GM19372 (cell line): ENCODE results near the gene TNXB.
"Not testable (repeated sequence)": the region's sequence is repeated elsewhere in the genome, so short reads cannot be mapped to it uniquely, and the experiment has no call there.

ENCODE experiments used
- ATAC-seq: cut with Tn5 transposase; IDR thresholded peaks from one replicate; pipeline ENCODE4 v1.9.1; 2021; ENCODE audit warnings: mild to moderate bottlenecking, low read depth, moderate library complexity; ENCODE audit not compliant: unreplicated experiment

The TNXB gene

DNA sequence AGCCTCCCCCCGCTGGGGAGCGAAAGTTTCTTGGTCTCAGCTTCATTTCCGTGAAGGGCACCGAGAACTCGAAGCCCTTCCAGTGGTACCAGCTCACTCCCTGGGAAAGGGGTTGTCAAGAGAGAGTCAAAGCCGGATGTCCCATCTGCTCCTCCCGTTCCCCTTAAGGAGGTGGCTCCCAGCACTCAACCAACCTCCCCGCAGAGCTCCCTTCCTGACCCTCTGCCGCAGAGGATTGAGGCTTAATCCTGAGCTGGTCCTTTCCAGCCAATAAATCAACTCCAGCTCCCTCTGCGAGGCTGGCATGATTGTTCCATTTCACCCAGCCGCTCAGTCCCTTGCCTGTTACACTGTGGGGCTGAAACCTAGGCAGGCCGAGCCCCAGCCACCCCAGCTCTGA, 100.5 kb downstream of the TNXB start:
- ATAC-seq = not testable (repeated sequence)

DNA sequence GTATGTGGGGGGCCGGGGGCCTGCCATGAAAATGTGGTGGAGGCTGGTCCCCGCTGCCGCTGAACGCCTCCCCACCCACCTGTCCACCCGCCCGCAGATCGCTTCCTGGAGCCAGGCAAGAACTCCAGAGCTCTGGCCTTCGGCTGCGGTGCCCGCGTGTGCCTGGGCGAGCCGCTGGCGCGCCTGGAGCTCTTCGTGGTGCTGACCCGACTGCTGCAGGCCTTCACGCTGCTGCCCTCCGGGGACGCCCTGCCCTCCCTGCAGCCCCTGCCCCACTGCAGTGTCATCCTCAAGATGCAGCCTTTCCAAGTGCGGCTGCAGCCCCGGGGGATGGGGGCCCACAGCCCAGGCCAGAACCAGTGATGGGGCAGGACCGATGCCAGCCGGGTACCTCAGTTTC, 101.1 kb downstream of the TNXB start:
- ATAC-seq = not testable (repeated sequence)

DNA sequence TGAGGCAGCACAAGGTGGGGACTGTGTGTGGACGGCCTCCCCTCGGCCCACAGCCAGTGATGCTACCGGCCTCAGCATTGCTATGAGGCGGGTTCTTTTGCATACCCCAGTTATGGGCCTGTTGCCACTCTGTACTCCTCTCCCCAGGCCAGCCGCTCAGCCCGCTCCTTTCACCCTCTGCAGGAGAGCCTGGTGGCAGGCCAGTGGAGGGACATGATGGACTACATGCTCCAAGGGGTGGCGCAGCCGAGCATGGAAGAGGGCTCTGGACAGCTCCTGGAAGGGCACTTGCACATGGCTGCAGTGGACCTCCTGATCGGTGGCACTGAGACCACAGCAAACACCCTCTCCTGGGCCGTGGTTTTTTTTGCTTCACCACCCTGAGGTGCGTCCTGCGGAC, 102.1 kb downstream of the TNXB start:
- ATAC-seq = not testable (repeated sequence)

DNA sequence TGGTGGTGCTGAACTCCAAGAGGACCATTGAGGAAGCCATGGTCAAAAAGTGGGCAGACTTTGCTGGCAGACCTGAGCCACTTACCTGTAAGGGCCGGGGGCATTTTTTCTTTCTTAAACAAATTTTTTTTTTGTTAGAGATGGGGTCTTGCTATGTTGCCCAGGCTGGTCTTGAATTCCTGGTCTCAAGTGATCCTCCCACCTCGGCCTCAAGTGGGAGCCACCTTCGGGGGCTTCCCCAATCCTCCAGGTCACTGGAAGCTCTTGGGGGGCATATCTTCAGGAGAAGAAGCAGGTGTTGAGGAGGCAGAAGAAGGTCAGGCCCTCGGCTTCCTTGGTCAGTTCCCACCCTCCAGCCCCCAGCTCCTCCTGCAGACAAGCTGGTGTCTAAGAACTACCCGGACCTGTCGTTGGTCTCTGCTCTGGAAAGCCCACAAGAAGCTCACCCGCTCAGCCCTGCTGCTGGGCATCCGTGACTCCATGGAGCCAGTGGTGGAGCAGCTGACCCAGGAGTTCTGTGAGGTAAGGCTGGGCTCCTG, 103.1 kb downstream of the TNXB start:
- ATAC-seq = not testable (repeated sequence)

DNA sequence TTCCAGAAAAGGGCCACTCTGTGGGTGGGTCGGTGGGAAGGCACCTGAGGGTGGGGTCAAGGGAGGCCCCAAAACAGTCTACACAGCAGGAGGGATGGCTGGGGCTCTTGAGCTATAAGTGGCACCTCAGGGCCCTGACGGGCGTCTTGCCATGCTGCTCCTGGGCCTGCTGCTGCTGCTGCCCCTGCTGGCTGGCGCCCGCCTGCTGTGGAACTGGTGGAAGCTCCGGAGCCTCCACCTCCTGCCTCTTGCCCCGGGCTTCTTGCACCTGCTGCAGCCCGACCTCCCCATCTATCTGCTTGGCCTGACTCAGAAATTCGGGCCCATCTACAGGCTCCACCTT, 103.6 kb downstream of the TNXB start:
- ATAC-seq = not testable (repeated sequence)

DNA sequence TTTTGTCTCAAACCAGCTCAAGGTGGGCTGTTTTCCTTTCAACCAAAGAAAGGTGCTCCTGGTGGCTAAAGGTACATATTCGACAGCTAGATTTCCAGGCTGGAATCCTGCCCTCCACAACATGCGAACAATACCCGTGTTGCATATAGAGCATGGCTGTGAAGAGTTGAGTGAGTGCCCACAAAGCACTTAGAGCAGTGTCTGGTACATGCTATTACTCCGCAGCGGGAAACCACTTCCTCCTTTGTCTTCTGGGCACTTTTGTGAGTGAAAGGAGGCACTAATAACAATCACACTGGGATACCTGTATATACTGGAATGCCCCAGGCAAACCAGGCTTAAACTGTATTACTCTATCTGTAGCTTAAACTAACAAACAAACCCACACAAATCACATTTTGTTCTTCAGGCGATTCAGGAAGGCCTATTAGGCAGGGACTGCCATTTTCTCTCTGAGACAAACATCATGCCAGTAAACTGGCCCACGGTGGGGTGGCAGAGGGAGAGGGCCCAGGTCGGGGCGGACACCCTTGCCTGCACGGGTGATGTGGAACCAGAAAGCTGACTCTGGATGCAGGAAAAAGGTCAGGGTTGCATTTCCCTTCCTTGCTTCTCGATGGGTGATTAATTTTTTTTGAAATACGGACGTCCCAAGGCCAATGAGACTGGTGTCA, 104.1 kb downstream of the TNXB start:
- not testable (repeated sequence) for ATAC-seq

DNA sequence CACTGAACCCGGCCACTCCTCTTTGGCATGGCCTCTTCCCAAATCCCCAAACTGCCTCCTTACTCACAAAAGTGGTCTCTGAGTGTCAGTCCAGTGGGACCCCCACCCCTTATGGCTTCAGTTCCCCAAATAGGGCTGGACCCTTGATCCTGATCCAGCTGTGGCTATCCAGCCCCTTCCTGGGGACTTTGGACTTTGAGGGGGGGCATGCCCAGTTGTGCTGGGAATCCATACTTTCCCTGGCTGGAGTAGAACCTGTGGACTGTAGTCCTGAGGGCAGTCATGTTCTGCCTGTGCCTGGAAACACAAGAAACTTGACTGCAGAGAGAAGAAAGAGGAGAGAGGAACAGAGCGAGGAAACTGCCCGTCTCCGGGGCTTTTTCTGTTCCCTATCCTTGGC, 104.7 kb downstream of the TNXB start:
- ATAC-seq = not testable (repeated sequence)

DNA sequence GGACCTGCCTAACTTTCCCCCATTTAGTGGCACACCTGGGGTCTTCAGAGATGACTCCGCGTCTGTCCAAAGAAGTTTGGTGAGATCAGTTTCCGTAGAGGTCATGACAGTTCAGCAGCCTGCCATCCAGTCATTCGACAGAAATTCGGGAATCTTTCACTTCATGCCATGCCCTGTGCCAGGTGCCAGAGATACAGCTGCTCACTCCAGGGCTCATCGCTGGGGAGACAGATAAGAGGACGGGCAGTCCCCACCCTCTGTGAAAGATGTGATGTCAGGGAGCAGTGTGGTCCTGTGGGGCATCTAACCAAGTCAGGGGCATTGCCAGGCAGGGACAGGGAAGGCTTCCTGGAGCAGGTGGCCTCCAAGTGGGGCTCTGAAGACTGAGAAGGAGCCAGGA, 105.8 kb downstream of the TNXB start:
- ATAC-seq = not testable (repeated sequence)

DNA sequence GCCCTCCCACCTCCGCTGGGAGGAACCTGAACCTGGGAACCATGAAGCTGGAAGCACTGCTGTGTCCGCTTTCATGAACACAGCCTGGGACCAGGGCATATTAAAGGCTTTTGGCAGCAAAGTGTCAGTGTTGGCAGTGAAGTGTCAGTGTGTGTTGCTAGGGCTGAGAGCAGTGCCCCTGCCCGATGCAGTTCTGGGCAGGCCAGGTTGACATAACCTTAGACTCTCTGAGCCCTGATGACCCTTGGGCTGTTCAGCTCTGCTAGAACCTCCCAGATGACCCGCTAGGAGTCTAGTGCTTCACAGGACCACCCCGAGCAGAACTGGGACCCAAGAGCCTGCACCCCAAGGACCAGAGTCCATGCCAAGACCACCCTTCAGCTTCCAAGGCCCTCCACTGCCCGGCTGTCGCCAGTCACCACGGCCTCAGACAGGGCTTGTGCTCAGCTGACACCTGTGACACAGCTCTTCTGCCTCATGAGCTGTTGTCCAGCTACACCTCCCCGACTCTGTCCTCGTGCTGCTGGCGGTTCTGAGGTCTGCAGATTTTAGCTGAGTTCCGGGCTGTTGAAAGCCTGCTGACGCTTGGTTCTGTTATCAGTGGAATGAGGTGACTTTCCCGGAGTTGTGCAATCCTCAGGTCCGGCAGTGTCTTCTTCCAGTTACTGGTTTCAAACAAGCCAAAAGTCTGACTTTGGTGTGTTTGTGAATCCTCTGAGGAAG, 106.4 kb downstream of the TNXB start:
- ATAC-seq = not testable (repeated sequence)

DNA sequence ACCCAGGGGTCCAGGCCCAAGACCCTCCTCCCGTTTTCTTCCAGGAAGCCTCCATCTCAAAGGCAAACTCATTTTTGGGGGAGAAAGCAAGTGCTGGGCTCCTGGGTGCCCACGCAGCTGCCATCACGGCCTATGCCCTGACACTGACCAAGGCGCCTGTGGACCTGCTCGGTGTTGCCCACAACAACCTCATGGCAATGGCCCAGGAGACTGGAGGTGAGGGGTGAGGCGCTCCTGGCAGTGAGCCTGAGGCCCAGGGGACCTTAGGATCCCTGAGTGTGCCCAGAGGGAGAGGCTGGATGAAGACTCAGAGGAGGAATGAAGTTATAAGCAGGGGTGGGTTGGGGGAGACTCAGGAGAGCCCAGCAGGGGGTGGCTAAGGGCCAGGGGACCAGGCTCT, 112.8 kb downstream of the TNXB start:
- not testable (repeated sequence) for ATAC-seq

DNA sequence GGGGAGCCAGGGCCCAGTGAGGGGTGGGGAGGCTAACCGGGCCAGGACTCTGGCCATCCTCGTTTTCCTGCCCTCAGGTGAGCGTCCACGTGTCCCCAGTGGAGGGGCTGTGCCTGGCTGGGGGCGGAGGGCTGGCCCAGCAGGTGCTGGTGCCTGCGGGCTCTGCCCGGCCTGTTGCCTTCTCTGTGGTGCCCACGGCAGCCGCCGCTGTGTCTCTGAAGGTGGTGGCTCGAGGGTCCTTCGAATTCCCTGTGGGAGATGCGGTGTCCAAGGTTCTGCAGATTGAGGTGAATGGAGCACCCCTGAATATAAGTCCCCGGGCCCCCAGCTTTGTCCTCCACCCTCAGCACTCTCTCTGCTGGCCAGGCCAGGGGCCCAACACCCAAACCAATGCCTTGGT, 114.7 kb downstream of the TNXB start:
- ATAC-seq = not testable (repeated sequence)
